Stomach (tissue), 4 donors: ENCODE results near the gene RNF149.

ENCODE experiments used
- EP300 ChIP-seq: sonication (generic); formaldehyde crosslinking; IDR thresholded peaks from one replicate; pipeline ENCODE4 v1.6.1; 2017; ENCODE audit warnings: antibody characterized with exemption
- POLR2A ChIP-seq, 4 donors: fragments of 450-650 bp; IDR thresholded peaks; one replicate each; pipeline ENCODE4 v1.6.1; 2016; ENCODE audit warnings: antibody characterized with exemption in 4 of 4, control low read depth in 2 of 4, mild to moderate bottlenecking in 1 of 4, moderate library complexity in 1 of 4
- POLR2AphosphoS5 ChIP-seq, 3 donors: sonication (generic); formaldehyde crosslinking; IDR thresholded peaks; one replicate each; pipeline ENCODE4 v1.6.1; 2016; ENCODE audit warnings: antibody characterized with exemption in 3 of 3
- TF ChIP-seq, protein P1 (sequence below), 7 experiments: fragments of 450-650 bp in 4 of 7; fragments of 200-600 bp in 3 of 7; sonication (generic) in 3 of 7; IDR thresholded peaks; one replicate each; pipeline ENCODE4 v1.5.1; 2016 to 2019; ENCODE audit warnings: antibody characterized with exemption in 7 of 7, control low read depth in 2 of 7, mild to moderate bottlenecking in 1 of 7

DNA sequence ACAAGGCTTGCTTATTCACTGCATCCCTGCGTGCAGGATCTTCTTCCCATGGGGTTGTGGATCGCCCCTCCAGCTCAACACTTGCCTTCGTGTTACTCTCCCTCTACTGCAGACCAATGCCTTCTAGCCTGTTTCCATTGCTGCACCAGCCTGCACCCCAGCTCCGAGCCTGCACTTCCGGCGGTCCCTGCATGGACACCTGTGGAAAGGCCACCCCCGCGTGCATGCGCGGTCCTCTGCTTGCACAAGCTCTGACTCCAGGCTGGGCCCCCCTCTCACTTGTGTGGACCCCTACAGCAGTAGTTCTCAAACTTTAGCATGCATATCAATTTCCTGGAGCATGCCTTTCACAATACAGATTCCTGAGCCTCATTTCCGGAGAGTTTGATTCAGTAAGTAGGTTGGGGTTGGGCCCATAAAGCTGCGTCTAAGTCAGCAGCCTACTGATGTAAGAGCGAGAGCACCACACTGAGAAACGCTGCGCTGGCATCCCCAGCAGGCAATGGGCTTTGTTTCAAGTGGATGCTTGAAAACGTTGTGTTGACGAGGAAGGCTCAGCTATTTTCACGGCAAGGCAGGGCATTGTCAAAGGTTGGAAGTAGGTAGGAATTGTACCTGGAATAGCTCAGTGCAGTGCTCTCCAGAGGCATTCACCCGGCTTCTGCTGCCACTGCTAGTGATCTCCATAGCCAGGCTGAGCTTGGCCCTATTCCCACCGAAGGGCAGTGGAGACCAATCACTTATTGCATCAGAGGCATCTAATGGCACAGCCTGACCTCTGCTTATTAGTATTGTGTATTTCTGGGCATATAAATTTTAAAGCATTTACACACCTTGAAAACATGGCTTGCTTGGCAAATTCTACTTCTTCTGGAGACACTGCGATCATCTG is 46.2 kb upstream of the RNF149 start:
- TF ChIP-seq, protein P1, sequence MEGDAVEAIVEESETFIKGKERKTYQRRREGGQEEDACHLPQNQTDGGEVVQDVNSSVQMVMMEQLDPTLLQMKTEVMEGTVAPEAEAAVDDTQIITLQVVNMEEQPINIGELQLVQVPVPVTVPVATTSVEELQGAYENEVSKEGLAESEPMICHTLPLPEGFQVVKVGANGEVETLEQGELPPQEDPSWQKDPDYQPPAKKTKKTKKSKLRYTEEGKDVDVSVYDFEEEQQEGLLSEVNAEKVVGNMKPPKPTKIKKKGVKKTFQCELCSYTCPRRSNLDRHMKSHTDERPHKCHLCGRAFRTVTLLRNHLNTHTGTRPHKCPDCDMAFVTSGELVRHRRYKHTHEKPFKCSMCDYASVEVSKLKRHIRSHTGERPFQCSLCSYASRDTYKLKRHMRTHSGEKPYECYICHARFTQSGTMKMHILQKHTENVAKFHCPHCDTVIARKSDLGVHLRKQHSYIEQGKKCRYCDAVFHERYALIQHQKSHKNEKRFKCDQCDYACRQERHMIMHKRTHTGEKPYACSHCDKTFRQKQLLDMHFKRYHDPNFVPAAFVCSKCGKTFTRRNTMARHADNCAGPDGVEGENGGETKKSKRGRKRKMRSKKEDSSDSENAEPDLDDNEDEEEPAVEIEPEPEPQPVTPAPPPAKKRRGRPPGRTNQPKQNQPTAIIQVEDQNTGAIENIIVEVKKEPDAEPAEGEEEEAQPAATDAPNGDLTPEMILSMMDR (IDR thresholded peaks at IDR 0.05) = no peak
- TF ChIP-seq POLR2AphosphoS5 (IDR thresholded peaks at IDR 0.05) (no peak), POLR2A (IDR thresholded peaks at IDR 0.05) (no peak), EP300 (no peak)
